Measurements from ENCODE around the gene CACNG4.

DNA sequence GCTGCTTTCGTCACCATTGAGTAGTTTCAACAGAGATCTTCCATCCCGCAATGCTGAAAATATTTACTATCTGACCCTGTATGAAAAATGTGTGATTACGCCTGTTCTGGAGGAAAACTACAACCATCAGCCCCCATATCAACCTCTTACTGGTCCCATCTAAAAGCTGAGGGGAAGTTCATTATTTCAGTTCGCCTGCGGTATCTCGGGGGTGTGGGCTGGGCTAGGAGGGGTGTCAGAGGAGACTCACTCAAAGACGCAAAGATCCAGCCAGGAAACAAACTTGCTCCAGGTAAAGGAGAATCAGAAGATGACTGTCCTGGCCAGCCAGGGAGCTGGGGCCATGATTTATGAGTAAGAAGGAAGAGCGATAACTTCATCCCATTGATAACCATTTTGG, 93.5 kb downstream of the CACNG4 start:
- TF ChIP-seq, protein P1, sequence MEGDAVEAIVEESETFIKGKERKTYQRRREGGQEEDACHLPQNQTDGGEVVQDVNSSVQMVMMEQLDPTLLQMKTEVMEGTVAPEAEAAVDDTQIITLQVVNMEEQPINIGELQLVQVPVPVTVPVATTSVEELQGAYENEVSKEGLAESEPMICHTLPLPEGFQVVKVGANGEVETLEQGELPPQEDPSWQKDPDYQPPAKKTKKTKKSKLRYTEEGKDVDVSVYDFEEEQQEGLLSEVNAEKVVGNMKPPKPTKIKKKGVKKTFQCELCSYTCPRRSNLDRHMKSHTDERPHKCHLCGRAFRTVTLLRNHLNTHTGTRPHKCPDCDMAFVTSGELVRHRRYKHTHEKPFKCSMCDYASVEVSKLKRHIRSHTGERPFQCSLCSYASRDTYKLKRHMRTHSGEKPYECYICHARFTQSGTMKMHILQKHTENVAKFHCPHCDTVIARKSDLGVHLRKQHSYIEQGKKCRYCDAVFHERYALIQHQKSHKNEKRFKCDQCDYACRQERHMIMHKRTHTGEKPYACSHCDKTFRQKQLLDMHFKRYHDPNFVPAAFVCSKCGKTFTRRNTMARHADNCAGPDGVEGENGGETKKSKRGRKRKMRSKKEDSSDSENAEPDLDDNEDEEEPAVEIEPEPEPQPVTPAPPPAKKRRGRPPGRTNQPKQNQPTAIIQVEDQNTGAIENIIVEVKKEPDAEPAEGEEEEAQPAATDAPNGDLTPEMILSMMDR (IDR thresholded peaks at IDR 0.05): no peak
- TF ChIP-seq POLR2AphosphoS5 (IDR thresholded peaks at IDR 0.05): no peak
